NCI-H146 (cell line): Measurements from ENCODE around the gene RNF222.

Experiments used
- DNase-seq: peaks from one replicate; lab custom pipeline; 2025; lab: John Stamatoyannopoulos, UW

RNF222 gene

GRCh38 chr17:8397636-8398035 is at the start of gene RNF222:
RNF222 (minus strand) TSS chr17:8397827; CDS start chr17:8393461, 4,366 bp downstream.
- peak; percentile 9 for DNase-seq

GRCh38 chr17:8445536-8445935 is 47.9 kb upstream of the RNF222 start:
- DNase-seq: no peak

GRCh38 chr17:8444494-8444893 is 46.9 kb upstream of the RNF222 start:
- DNase-seq: no peak

DNA sequence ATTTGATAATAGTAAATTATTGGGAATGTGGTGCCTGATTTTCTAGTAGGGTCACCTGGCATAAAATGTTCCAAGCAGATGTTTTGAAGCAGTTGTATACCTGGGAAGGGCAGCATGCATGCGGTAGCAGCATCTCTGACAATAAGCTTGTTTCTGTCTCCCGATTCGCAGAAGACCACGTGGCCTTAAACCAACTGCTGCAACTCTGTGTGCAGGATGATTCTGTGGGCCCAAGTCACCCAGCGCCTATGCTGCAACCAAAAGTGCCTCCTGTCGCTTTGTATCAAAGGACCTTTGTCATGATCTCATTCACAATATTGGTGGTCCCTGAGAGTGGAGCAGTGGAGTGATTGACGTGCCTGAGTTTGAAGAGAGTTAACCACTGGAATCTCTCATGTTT is 46.1 kb upstream of the RNF222 start:
- no peak for DNase-seq

DNA sequence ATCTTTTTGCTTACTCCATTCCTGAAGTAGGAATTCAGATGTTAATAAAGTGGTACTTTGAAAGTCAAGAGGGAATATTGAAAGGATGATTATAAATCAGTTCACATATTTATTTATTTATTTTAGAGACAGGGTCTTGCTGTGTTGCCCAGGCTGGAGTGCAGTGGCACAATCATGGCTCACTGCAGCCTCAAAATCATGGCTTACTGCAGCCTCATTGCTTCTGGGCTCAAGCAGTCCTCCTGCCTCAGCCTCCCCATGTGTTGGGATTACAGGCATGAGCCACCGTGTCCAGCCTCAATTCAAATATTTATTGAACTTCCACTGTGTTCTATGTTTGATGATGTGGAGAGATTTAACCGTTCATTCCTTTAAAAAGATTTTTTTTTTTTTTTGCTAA is 44.7 kb upstream of the RNF222 start:
- no peak for DNase-seq

DNA sequence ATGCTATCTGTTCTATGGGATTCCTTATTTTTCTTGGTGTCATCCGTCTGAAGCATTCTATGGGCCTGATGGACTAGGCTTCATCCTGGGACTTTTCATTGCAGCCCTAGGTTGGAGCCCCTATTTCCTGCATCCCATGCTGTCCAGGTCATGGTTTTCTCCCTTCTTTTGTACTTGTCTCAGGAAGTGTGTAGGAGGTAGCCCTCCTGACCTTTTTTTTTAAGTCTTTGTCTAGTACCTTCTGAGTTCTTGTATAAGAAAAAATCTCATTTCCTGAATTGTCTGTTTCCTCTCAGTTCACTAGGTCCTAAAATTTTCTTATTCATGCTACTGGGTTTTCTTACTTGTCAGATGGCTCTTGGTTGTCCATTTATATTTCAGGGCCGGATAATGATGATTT is 44.1 kb upstream of the RNF222 start:
- no peak for DNase-seq

DNA sequence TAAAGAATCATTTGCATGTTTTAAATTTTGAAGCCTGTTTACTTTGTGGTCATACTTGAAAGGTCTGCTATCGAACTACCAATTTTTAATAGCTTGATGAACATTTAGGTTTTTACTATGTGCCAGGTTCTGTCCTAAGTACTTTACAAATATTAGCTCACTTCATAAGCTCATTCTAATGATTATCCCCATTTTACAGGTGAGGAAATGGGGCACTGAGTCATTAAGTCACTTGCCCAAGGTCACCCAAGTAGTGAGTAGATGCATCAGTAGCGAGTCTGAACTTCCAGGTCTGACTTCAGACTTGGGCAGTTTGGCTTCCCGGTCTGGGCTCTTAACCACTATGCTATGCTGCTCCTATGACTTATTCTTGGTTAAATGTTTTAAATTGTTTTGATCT is 42.1 kb upstream of the RNF222 start:
- no peak for DNase-seq

DNA sequence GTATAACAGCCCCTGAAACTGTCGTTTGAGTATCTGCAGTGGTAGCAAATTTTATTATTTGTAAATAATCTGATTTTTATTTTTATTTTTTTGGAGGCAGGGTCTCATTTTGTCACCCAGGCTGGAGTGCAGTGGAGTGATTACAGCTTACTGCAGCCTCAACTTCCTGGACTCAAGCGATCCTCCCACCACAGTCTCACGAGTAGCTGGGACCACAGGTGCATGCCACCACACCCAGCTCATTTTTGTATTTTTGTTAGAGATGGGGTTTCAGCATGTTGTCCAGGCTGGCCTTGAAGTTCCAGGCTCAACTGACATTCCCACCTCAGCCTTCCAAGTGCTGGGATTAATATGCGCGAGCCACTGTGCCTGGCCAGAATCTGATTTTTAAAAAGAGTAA is 40.8 kb upstream of the RNF222 start:
- no peak for DNase-seq

DNA sequence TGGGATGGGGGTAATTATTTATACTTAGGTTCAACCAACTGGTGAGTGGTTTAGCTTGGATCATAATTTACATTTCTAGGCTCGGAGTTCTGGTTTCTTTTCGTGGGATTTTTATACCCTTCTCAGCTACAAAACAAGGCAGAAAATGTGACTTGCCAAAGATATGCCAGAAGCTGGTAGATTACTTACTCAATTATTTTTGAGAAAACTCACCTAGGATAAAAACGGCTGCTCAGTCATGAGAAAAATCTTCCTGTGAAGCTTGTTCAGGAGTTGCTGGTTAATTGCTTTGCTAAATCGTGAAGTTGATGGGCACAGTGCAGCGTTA is 39.2 kb upstream of the RNF222 start:
- no peak for DNase-seq

- peak; percentile 35 for DNase-seq
These were observed 38.7 kb upstream of the RNF222 start for GRCh38 chr17:8436169-8436843.

GRCh38 chr17:8435245-8436168 is 37.9 kb upstream of the RNF222 start, which contains the start of gene NDEL1:
NDEL1 (plus strand) TSS chr17:8435884; CDS start chr17:8444272, 8,388 bp downstream.
- peak; percentile 98 for DNase-seq

- no peak for DNase-seq
These were observed 33.3 kb upstream of the RNF222 start for GRCh38 chr17:8430966-8431365.

DNA sequence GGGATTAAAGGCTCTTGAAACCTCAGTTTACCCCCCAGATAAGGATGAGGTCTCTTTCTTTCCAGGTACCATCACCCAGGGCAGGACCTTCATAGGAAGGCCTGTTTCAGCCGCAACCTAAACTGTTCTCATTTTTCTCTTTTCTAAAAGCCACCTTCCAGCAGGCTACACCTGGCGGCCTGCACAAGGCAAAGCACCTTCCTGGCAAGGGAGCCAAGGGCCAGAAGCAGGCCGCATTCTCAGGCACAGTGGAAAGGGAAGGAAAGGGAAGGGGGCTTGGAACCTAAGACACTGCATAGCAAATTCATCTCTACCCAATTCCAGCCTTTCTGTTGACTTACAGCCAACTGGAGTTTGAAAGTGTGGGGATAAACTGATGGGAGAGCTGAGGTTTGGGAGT is 29.2 kb upstream of the RNF222 start:
- DNase-seq: no peak

DNA sequence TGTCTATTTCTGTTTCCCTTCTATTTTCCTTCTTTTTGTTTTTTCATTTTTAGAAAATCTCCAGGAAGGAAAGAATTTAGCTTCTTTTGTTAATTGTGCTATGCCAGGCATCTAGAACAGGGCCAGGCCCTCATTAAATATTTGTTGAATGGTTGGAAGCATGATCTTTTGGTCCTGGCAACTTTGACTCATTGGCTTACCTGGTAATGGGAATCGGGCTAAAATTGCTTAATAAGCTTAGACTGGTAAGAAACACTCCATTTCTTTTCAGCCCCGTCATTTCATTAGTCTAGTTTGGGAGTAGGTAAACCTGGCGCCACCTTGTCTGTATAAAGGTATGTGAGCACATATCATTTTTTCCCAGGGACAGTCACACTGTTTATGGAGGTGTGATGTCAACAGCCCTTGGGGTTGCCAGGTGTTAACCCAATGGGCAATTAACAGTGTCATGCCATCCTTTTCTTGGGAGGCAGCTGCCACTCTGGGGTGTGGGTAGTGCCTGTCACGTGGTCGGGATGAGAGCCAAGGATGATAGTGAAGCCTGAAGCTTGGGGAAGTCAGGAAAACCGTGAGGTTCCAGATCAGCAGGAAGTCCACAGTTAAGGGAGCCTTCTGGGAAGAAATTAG is 28.6 kb upstream of the RNF222 start:
- DNase-seq: peak; percentile 3

- no peak for DNase-seq
These were observed 23.9 kb upstream of the RNF222 start for GRCh38 chr17:8421571-8421970.

DNA sequence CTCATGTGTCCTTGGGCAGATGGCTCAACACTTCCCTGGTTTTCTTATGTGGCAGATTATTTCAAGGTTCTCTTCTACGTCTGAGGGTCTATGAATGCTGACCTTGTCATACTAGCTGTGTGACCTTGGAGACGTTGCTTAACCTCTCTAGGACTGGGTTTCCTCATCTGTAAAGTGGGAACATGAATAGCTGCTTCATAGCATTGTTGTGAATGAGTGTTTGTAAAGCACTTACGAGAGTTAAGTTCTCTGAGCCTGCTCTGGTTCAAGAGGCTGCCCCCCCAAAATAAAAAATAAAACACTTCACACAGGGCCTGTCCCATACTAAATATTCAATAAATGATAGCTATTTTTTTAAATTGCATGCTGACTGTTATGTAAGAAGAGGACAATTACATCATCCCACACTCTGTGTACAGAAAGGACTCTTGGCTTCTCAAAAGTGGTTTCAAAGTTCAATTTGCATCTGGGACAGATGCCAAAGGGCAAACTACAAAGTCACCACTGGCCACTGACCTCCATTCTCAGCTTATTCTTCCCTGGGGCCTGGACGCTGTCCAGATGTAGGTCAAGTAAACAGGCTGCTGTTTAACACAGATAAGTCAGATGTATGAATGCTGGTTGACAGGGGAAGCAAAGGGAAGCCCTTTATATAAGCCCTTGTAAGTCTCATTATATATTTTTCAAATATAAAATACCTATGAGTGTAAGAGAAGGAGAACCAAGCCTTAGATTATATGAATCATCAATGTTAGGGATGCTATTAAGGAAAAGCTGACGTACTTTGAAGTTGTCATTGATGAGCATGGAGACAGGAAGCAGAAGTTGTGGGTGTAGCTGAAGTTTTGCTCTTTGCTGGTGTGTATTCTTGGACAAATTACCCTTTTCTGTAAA is 22.7 kb upstream of the RNF222 start:
- no peak for DNase-seq

DNA sequence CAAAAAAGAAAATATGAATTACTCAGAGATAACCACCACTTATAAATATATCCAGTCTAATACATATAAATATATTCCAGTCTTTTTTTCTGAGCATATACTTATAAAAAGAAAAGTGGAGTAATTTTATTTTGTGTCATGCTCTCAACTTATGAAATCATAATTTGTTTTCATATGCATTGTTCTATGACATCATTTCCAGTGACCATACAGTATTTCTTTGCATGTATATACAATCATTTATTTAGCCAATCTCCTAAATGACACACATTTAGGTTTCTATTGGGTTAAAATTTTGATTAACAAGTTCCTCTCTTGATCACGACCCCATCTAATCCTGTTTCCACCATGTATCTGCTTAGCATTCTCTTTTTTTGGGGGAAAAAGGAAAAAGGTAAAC is 21.7 kb upstream of the RNF222 start:
- DNase-seq: no peak

DNA sequence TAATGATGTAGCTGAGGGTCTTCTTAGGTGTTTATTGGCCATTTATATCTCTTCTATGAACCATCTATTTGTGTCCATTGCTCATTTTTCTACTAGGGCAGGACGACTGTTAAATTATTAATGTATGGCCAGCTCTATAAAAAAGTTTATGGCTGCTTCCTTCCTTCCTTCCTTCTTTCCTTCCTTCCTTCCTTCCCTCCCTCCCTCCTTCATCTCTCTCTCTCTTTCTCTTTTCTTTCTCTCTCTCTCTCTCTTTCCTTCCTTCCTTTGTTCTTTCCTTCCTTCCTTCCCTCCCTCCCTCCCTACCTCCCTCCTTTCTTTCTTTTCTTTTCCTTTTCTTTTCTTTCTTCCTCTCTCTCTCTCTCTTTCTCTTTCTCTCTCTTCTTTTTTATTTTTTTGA is 20.8 kb upstream of the RNF222 start:
- no peak for DNase-seq

DNA sequence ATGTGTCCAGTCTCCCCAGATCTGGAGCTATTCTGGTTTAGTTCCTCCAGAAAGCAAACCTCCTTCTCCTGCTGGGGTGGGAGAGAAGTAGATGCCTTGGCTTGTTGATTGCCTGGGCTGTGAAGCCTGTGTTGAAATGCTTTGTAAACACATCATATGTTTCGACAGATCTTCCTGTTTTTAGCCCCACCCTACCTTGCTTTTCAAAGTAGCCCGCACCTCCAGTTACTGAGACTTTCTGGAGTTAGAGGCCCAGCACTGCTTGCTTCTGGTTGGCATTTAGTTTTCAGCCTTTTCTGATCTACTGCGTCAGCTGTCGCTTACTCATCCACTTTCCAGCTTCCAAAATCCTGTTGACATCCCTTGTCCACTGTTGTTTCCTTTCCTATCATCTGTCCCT is 20.2 kb upstream of the RNF222 start:
- DNase-seq: no peak

- DNase-seq: no peak
These were observed 16.3 kb upstream of the RNF222 start for GRCh38 chr17:8413938-8414337.

DNA sequence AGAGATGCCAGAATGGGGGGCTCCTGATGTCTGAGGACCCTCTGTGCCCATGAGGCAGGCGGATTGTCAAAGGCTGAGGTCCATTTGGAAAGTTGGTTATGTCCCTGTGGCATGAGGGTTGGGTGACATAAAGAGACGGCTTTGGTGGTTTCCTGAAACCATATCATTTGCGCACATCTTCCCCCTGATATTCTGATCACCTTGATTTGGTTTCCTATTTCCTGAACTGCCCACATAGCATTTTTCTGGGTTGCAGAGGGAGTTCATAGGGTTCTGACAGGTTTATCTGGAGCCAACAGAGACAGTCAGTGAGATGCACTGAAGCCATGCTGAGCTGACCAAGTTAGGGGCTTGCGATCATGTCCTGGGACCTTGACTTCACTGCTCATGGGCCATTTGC is 15.7 kb upstream of the RNF222 start:
- DNase-seq: no peak

- no peak for DNase-seq
These were observed 14.5 kb upstream of the RNF222 start for GRCh38 chr17:8412089-8412488.
